ACHN (cell line): ENCODE measurements around the gene DUSP8.
"Not testable (repeated sequence)": the region's sequence is repeated elsewhere in the genome, so short reads cannot be mapped to it uniquely, and the experiment has no call there.

Experiments
- DNase-seq: peaks from one replicate; pipeline ENCODE4 v3.0.0-alpha.2; 2015
- in situ Hi-C: cut with HindIII; loops from 2 replicates; pipeline ENCODE4 v1.10.0; 2017; ENCODE audit warnings: low sequenced_read_pairs, low pct_ligation_motif_present, low pct_unique_long_range_greater_than_20kb

The DUSP8 gene

DNA sequence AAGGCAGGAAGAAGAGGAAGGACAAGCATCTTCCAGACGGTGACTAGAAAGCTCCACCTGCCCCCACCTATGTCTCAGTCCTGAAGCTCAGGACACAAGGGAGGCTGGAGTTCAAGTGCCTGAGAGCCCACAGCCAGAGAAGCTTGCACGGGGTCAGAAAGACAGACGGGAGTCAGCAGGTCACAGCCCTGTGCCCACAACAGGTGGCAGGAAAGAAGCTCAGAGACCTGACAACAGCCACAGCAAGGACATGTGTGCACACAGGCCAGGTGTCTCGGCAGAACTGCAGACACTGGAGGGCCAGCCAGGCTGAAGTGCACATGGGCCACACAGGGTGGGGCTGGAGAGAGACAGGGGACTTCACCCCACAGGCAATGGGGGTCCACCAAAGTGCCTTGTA, 48.3 kb downstream of the DUSP8 start:
- DNase-seq = no peak
- in situ Hi-C loops = no loop called here

DNA sequence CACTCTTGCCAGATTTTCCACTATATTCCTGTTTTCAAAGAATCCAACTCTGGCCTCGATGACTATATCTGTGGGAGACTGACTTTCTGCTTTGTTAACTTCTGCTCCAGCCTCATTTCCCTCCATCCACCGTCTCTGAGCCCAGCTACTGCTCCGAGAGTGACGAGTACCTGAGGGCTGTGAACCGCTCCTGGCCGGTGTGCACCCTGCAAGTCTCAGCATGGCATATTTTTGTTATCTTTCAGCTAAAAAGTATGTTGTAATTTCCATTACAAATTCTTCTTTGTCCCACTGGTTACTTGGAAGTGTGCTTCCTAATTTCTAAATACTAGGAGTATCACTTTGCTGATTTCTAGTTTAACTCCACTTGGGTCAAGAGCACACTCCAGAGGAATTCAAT, 49.0 kb downstream of the DUSP8 start:
- in situ Hi-C loops = no loop called here
- DNase-seq = no peak

DNA sequence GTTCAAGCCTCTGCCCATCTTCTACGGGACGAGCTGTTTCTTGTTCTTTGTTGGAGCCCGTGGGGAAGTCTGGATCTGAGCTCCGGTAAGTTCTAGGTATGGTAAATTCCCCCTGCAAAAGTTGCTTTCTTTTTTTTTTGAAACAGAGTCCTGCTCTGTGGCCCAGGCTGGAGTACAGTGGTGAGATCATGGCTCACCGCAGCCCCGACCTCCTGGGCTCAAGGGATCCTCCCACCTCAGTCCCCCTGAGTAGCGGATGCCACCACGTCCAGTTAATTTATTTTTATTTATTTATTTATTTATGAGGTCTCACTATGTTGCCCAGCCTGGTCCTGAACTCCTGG, 50.0 kb downstream of the DUSP8 start:
- in situ Hi-C loops = no loop called here
- no peak for DNase-seq

DNA sequence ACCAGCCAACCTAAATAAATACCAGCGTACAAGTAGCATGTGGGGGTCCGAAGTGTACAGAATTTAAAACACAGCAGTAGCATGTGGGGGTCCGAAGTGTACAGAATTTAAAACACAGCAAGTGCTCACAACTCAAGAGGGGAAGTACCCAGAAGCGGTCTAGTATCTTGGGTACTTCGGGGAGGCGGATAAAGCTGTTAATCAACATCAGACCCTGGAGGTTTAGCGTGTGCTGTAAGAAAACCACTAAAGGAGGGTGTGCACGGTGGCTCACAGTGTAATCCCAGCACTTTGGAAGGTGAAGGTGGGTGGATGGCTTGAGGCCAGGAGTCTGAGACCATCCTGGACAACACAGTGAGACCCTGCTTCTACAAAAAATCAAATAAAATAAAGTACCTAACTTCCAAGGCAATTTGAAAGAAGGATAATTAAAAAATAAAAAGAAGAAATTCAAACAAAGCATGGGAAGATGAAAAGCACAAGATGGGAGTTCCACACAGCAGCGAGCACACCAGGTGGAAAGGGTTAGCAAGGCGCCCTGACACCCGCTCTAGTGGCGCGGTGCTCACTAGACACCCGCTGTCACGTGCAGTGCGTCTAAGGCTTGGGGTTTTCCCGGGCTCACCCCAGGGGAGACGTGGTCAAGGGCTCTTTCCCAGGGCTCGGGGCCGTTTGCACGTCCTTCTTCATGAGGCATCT, 50.5 kb downstream of the DUSP8 start:
- DNase-seq = no peak
- in situ Hi-C loops = no loop called here

DNA sequence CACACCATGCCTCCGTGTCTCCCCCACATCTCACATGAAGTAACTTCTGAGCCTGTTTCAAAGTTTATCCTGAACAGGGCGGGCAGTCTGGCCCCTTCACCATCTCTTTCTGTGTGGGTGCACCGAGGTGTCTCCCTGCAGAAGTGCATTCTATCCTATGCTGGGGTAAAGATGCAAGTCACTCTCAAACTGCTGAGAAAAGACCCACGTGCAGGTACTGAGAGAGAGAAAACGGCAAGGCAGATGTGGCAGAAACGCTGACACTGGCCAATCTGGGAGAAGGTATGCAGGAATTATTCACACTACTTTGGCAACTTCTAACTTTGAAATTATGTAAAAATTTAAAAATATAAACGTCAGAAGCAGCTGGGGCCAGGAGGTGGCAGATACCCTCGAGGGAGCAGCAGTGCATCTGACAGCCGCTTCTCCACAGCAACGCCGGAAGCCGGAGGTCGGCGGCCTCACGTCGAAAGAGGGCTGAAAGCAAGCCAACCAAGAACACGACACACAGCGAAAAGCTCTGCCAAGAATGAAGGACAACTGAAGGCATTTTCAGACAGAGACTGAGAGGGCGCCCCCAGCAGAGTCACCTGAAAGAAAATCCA, 51.3 kb downstream of the DUSP8 start:
- in situ Hi-C loops = no loop called here
- DNase-seq = no peak

DNA sequence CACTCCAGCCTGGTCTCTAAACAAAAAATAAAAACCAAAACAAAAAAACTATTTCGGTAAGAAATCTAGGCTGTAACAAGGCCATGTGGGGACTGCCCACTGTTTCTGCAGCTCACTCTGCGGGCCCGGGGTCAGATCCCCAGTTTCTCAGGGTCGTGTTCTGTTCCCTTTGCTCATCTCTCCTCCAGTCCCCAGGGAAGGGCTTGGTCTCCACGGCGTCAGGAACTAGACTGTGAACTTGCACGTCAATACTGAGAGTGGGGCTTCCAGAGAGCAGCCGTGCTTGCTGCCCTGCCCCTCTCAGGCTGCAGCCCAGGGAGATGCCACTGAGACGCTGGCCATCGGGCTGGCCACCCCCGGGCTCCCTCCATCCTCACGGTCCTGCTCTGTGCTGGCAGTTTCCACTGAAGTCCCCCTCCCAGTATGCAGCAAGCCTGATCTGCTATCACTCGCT, 51.8 kb downstream of the DUSP8 start:
- in situ Hi-C loops = no loop called here

DNA sequence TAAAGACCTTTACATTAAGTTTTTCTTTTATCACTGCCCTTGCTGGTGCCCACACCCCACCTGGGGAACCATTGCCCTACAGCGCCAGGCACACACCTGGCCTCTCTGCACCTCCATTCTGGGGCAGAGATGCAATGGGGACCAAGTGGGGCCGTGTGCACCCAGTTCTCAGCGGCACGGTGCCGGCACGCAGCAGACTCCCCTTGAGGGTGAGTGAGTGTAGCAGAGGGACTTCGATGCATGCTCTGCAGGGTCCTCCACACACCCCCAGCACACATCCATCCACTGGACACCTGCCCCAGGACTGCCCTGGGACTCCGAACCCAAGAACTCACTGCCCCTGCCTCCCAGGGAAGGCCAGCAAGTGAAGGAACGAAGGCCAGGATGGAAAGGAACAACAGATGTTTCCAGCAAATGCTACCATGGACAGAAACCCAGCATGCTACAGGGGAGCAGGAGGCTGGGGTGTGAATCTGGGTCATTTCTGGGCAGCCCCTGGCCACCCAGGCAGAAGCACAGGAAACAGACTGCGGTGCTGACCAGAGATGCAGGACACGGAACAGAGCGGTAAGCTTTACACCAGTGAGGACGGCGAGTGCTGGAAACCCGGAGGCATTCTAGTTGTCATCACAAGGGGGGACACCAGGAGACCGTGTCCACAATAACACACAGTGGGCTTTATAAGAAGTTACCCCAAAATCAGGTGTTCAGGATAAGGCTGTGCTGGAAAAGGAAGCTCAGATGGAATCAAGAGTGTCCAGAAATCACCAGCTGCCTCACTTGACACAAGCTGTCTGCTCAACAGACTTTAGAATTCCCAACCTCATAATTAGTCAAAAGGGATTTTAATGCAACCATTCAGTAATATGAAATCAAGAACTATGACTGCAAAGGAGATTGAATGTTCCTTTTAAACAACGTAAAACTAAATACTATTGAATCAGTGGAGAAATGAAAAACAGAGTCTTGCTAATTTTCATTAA, 52.8 kb downstream of the DUSP8 start:
- in situ Hi-C loops = no loop called here

More for the DNA sequence above, 51.8 kb downstream of the DUSP8 start:
- DNase-seq = no peak

DNA sequence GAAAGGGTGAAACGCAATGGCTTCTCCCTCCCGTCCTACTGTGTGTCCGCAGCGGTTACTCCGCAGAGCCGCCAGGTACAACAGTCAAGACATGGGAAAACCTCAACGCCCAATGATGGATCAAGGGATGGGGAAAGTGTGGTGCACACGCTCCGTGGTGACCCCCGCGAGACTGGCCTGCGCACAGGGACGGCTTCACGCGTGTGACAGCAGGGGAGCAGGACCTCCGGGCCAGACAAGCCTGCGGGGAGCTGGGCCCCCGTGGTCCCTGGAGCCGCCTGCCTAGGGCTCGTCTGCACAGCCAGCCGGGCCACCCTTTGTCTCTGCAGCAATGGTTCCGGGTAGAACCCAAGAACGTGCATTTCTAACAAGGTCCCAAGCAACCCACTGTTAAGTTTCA, 53.8 kb downstream of the DUSP8 start:
- in situ Hi-C loops = no loop called here
- DNase-seq = no peak

More for the DNA sequence above, 52.8 kb downstream of the DUSP8 start:
- DNase-seq = no peak

DNA sequence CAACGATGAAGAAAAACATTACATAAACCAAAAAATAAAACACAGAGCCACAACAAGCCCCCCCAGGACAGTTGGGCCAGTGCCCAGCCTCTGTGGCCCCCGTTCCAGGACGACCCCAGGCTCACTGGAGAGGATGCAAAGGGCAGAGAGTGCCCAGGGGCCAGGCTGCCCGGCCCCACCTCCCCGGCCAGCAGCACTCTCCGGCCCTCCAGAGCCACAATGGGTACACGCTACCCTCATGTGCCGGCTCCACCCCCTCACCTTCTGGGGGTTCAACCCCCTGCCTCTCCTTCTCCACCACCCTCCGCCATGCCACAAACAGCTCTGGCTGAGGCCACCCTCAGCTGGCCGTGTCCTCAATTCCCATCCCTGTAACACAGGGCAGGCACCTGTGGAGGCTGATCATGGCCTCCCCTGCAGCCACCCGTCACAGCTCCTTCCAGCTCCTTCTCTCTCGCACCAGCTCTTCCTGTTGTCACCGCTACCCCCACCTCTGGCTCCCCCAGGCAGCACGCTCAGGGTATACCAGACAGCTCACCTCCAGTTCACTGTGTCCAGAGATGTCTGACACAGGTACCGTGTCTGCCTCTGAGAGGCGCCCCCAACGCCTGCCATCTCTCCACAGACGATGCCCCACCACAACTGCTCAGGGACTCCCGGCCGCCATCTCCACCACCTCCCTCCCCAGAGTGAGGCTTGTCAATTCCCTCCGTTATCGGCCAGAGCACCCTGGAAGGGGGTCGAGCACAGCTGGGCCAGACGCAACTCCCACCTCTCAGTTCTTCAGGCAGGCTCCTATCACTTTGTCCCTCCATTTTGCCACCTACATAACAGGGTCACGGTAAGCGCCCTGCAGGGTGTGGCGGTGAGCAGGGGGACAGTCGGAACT, 54.7 kb downstream of the DUSP8 start:
- no peak for DNase-seq
- in situ Hi-C loops = no loop called here

DNA sequence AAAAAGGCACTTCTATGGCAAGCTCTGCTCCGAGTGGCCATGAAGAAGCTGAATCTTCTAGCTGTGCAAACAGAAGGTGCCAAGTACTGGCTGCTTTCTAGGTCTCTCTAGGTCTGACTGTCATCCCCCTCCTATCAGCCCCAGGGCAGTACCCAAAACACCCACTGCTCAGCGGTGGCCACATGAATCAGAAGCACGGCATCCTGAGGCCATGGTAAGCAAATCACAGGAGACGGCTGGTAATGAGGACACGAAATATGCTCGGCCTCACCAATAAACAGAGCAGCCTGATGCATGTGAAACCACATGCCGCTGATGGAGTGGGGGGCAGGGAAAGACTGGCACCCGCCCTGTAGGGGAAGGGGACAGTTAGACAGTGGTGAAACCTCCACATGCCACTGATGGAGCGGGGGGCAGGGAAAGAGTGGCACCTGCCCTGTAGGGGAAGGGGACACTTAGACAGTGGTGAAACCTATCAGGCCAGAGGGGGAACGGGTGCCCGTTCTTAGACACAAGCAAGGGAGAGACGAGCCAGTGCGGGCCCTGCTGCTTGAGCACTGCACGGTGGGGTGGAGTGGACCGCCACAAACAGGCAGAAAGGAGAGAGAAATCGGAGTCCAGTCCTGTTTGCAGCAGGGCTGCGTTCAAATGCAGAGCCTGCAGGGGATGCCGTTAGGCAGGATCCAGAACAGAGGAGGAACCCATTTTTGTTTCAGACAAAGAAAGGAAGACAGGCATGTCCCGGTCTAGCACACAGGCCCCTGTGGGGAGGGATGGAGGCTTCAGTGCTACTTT, 55.6 kb downstream of the DUSP8 start:
- in situ Hi-C loops = no loop called here
- no peak for DNase-seq

DNA sequence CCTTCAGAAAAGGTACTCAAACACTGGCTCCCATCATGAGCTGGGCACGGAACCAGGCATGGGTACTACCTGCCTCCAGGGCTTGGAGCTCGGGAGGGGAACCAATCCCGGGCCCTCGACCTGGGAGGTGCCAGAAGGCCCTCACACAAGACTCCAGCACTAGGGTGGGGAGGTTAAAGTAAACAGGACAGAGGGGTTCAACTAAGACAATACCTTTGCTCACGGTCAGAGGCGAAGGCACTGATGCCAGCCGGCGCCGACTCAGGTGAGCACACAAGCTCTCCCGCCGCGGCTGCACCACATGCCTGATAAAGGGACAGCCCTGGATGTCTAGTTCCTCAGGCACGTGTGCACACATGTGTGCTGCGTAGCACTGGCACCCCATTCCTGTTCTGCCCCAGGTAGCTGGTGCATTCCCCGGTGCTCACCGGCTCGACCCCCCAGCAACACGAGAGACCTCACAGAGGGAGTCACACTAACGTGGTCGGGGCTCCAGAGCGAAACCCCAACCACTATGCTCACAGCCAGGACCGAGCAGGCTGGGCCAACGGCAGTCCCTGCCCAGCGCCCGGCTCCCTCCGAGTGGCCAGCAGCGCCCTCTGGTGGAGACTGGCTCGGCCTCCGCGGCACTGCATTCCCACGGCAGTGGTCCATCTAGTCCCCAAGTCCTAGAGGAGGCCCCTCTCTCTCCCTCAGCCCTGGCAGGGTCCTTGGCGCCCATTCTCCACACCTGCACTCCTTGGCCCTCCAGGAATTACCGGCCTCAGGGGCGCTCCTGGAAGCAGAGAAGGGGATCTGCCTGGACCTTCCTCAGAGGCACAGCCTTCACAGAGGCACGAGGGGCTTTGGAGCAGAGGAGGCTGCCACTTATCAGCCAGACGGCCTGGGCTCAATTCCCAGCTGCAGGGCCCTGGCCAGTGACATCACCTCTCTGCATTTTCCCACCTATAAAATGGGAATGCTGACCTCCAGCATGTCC, 56.7 kb downstream of the DUSP8 start:
- in situ Hi-C loops = no loop called here
- DNase-seq = peak; percentile 43

DNA sequence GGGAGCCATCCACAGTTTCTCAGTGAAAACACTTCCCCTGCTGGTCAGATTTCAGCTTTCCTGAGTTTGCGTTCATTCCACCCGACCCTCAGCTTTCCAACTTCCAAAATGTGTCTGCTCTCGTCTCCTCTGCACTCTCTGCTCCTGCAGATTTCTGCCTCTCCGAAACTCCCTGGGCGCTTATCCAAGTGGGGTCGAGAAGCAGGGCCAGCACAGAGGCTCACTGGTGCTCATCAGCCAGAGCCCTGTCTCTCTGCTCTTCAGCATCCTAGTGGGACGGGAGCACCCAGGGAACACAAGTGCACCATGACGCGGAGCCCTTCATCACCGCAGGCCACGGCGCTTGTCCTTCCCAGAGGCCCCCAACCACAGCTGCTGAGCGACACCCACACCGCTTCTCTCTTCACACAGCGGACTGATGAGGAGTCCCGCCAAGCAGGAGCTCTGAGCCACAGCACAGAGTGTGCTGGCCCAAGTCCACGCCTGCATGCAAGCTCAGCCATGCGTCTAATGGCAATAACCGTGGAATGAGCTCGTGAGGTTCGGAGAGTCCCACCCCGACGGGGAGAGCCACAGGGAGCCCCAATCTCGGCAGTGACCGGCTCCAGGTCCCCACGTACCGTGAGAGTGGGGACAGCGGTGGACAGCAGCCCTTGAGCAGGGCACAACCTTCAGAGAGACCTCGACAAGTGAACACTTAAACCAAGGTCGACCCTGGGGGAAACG, 57.6 kb downstream of the DUSP8 start:
- DNase-seq = no peak
- in situ Hi-C loops = no loop called here

DNA sequence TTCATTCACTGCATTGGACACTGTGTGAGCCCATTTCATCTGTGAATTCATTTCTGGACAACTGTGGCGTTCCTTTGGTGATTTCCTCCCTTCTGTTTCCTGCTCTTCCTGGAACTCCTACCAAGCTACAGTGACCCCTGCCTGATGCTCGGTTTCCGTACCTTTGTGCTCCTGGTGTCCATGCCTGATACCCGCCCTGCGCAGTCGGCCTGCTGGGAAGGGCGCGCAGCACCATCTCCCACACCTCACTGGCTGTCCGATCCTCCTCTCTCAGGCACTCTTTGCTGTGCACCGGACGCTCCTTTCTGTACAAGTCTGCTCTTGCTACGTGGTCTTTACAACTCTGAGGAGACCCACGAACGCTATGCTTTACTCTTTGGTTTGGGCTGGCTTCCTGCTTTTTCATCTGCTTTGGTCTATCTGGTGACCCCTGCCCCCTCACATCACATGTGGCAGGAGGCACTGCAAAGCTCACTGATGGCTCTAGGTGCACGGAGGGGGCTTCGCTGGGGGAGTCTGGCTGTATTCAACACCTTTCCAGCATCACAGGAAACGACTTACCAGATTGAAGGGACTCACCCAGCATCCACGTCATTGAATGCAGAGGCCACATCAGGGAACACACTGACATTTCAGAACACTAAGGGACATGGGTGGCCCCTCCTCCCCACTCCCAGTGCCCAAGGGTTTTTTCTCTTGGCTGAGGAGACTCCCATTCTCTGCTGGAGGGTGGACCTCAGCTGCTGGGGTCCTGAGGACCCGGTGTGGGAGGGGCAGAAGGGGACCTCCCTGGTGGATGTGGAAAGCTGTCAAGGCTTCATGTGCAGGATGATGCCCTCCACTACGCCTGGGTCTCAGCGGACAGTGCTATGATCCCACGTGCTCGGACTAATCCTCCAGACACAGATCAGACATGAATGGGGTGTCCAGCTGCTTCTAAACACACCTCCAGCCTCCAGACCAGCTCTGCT, 58.5 kb downstream of the DUSP8 start:
- DNase-seq = no peak
- in situ Hi-C loops = no loop called here

DNA sequence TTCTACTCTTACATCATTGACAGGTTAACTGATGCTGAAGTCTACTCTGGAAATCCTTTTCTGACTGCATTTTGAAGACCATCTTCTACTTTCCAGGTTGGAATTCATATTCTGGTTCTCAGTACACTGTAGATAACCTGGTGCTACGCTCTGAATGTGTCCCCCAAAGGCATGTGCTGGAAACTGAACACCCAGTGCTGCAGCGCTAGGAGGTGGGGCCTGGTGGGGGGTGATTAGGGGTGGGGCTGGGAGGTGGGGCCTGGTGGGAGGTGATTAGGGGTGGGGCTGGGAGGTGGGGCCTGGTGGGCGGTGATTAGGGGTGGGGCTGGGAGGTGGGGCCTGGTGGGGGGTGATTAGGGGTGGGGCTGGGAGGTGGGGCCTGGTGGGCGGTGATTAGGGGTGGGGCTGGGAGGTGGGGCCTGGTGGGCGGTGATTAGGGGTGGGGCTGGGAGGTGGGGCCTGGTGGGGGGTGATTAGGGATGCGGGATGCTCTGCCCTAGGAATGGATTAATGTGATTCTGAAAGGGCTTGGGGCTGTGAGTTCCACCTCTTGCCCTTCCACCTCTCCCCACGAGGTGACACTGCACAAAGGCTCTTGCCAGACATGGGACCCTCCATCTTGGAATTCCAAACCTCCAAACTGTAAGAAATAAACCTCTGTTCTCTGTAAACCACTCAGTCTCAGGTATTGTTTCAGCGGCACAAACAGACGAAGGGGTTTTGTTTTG, 59.4 kb downstream of the DUSP8 start:
- in situ Hi-C loops, DNase-seq: not testable (repeated sequence)
